ENCODE data around the gene B4GALT5. TPM values are rescaled to one million over a fixed set of nuclear protein-coding genes. Genes with fewer than 3 reads are reported as not detected.

The B4GALT5 gene
- total RNA-seq, 1 experiment from 2014 or later = 65.0 TPM

DNA sequence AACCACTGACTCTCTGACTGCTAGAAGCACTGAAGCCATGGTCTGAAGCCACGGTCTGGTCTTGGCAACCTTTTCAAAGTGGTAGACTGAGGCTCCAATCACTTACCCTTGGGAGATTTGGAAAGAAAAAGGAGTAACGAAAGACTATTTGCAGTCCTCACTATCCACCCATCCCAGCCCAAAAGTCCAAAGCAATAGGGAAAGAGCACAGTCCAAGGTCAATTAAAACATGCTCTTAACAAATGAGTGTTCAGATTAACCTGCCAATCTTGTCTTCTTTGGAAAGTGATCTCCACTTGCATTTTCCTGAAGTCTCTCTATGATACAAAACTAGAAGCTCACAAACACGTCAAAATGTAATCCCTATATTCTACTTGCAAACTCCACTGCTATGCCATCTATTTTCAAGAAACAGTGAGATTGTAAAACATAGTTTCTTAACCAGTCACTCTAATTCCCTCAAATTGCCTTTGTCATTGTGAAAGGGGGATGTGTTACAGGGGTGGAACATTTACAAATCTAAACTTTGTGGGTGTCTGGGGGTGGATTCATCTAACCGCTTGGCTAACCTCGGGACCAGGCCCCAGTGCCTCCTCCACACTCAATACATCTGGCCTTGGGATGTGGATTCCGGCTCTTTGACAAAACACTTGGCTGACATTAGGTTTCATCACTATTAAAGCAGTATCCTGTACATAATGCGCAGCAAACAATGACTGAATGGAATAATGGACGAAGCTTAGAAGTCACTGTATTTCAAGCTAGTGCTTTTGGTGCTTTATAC lies 56.4 kb downstream of the B4GALT5 start:
- ChIA-PET CTCF (no interaction called here), POLR2A (interaction anchor here (0.5 kb wide), 1 partner anchor 321 kb away, joined by 3 read pairs; no protein-coding TSS in a partner anchor)
- Histone ChIP-seq H3K27me3 (replicated peaks; ENCODE audit: control insufficient read depth, insufficient read depth, low read length) (no peaks in the 10 kb centered on the region), H3K36me3 (ENCODE audit: control insufficient read depth, insufficient read depth, low read length) (peaks cover 13% of the 10 kb centered on the region), H3K4me1 (peaks cover 3% of the 10 kb centered on the region; the same call in 1 of the 2 replicates), H3K9me3 (no peaks in the 10 kb centered on the region), H3K4me3 (ENCODE audit: low read depth, low read length) (no peak overlapping the region)
- BruUV-seq (replicated peaks) = no TSS peak
- intact Hi-C loops (cut with micrococcal nuclease; ENCODE audit: unreplicated experiment) = no loop called here
- H3K27me3 Mint-ChIP-seq (ENCODE audit: insufficient read depth, unreplicated experiment) = no peaks in the 10 kb centered on the region
- no peak for TF ChIP-seq CTCF (IDR thresholded peaks at IDR 0.05; ENCODE audit: insufficient read depth in 1 of 2, low read depth in 1 of 2, low read length in 1 of 2, severe bottlenecking in 1 of 2, unreplicated experiment in 1 of 2)
- no peak overlapping the region for H3K27ac Mint-ChIP-seq (ENCODE audit: unreplicated experiment)
- H3K4me1 Mint-ChIP-seq (ENCODE audit: low read depth, unreplicated experiment) = peaks cover 5% of the 10 kb centered on the region
- no peak for DNase-seq
- no peaks in the 10 kb centered on the region for H3K9me3 Mint-ChIP-seq (ENCODE audit: unreplicated experiment)
- no peak overlapping the region for H3K4me3 Mint-ChIP-seq (ENCODE audit: unreplicated experiment)
- peaks cover 54% of the 10 kb centered on the region for H3K36me3 Mint-ChIP-seq (ENCODE audit: insufficient read depth, unreplicated experiment)

DNA sequence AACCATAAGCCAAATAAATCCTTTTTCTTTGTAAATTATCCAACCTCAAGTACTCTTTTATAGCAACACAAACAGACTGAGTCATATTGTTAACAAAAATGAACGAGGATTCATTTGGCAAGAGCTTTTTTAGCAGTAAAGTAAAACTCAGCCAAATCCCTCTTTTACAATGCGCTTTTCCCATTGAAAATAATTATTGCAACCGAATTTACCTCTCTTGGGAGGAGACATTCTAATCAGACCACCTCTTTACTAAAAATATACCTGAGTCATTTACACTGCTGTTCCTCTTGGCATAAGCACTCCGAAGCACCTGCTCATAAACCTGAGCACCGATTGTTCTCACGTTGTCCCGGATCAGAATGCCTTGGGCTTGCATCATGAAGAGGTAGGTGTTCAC lies 57.4 kb downstream of the B4GALT5 start:
- peaks cover 13% of the 10 kb centered on the region for H3K36me3 ChIP-seq (ENCODE audit: control insufficient read depth, insufficient read depth, low read length)
- POLR2A ChIA-PET = no interaction called here
- Mint-ChIP-seq H3K4me3 (ENCODE audit: unreplicated experiment) (no peak overlapping the region), H3K27me3 (ENCODE audit: insufficient read depth, unreplicated experiment) (no peaks in the 10 kb centered on the region), H3K4me1 (ENCODE audit: low read depth, unreplicated experiment) (no peaks in the 10 kb centered on the region), H3K36me3 (ENCODE audit: insufficient read depth, unreplicated experiment) (peaks cover 64% of the 10 kb centered on the region), H3K9me3 (ENCODE audit: unreplicated experiment) (no peaks in the 10 kb centered on the region), H3K27ac (ENCODE audit: unreplicated experiment) (no peak overlapping the region)
- no peaks in the 10 kb centered on the region for H3K27me3 ChIP-seq (replicated peaks; ENCODE audit: control insufficient read depth, insufficient read depth, low read length)
- no peak overlapping the region for H3K4me3 ChIP-seq (ENCODE audit: low read depth, low read length)
- H3K4me1 ChIP-seq = peaks cover 2% of the 10 kb centered on the region; the same call in 1 of the 2 replicates
- no TSS peak for BruUV-seq (replicated peaks)
- CTCF ChIA-PET = no interaction called here
- no peaks in the 10 kb centered on the region for H3K9me3 ChIP-seq
- intact Hi-C loops (cut with micrococcal nuclease; ENCODE audit: unreplicated experiment) = no loop called here
- no peak for TF ChIP-seq CTCF (IDR thresholded peaks at IDR 0.05; ENCODE audit: insufficient read depth in 1 of 2, low read depth in 1 of 2, low read length in 1 of 2, severe bottlenecking in 1 of 2, unreplicated experiment in 1 of 2)
- no peak for DNase-seq

DNA sequence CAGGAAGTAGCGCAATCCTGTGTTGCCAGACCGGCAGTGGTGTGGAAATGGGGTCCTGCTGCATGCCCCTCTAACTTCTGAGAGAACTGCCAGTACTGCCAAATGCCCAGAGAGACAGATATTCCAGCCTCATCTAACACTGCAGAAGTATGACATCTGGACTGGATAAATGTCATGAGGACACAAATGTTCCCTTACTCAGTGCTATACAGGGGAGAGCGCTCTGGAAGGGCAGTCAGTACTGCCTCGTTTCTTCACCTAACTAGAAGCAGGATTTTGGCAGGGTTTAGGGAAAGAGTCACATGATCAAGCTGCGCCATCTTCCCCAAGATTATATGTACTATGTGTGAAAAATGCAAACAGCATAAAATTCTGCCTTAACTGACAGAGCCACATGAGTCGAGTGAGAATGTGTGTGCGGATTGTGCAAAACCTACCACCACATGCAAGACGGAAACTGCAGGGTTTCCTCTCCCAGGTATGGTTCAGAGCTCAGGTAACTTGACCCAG lies 59.7 kb downstream of the B4GALT5 start:
- H3K4me1 ChIP-seq = no peaks in the 10 kb centered on the region
- H3K27me3 ChIP-seq (replicated peaks; ENCODE audit: control insufficient read depth, insufficient read depth, low read length) = no peaks in the 10 kb centered on the region
- H3K9me3 ChIP-seq = no peaks in the 10 kb centered on the region
- no peak overlapping the region for H3K4me3 ChIP-seq (ENCODE audit: low read depth, low read length)
- no peak for TF ChIP-seq CTCF (IDR thresholded peaks at IDR 0.05; ENCODE audit: insufficient read depth in 1 of 2, low read depth in 1 of 2, low read length in 1 of 2, severe bottlenecking in 1 of 2, unreplicated experiment in 1 of 2)
- Mint-ChIP-seq H3K27ac (ENCODE audit: unreplicated experiment) (no peak overlapping the region), H3K4me3 (ENCODE audit: unreplicated experiment) (no peak overlapping the region), H3K27me3 (ENCODE audit: insufficient read depth, unreplicated experiment) (no peaks in the 10 kb centered on the region), H3K9me3 (ENCODE audit: unreplicated experiment) (no peaks in the 10 kb centered on the region), H3K36me3 (ENCODE audit: insufficient read depth, unreplicated experiment) (peaks cover 79% of the 10 kb centered on the region), H3K4me1 (ENCODE audit: low read depth, unreplicated experiment) (no peaks in the 10 kb centered on the region)
- no peak for DNase-seq
- POLR2A ChIA-PET = no interaction called here
- H3K36me3 ChIP-seq (ENCODE audit: control insufficient read depth, insufficient read depth, low read length) = peaks cover 13% of the 10 kb centered on the region
- BruUV-seq (replicated peaks) = no TSS peak
- intact Hi-C loops (cut with micrococcal nuclease; ENCODE audit: unreplicated experiment) = no loop called here
- CTCF ChIA-PET = no interaction called here

Data from Caco-2 (cell line).